H9 (cell line): Measurements from ENCODE around the gene SKP2. TPM values are rescaled to one million over a fixed set of nuclear protein-coding genes. Genes with fewer than 3 reads are reported as not detected.

ENCODE experiments used
- DNase-seq: peaks from one replicate; pipeline ENCODE4 v3.0.0-alpha.2; 2017
- H2AFZ ChIP-seq: one replicate; pipeline ENCODE4 v1.6.1; 2013; ENCODE audit warnings: mild to moderate bottlenecking, low read length, control low read depth, moderate library complexity
- H2AK5ac ChIP-seq: 2 replicates; pipeline ENCODE4 v1.6.1; 2013; ENCODE audit warnings: low read length, control low read depth, mixed read lengths; ENCODE audit not compliant: insufficient read length
- H2BK120ac ChIP-seq: one replicate; pipeline ENCODE4 v1.6.1; 2013; ENCODE audit warnings: low read depth, mild to moderate bottlenecking, low read length, control low read depth, inconsistent platforms; ENCODE audit not compliant: poor library complexity, severe bottlenecking
- H2BK12ac ChIP-seq: 2 replicates; pipeline ENCODE4 v1.6.1; 2013; ENCODE audit warnings: low read length, control low read depth, mixed read lengths, low read depth; ENCODE audit not compliant: insufficient read length
- H2BK15ac ChIP-seq: 2 replicates; pipeline ENCODE4 v1.6.1; 2013; ENCODE audit warnings: low read depth, low read length, control low read depth
- H2BK20ac ChIP-seq: one replicate; pipeline ENCODE4 v1.6.1; 2013; ENCODE audit warnings: low read depth, mild to moderate bottlenecking, low read length, control low read depth, inconsistent platforms; ENCODE audit not compliant: poor library complexity, severe bottlenecking
- H2BK5ac ChIP-seq: 2 replicates; pipeline ENCODE4 v1.6.1; 2013; ENCODE audit warnings: low read length, control low read depth, mixed read lengths; ENCODE audit not compliant: insufficient read length
- H3K14ac ChIP-seq: 2 replicates; pipeline ENCODE4 v1.6.1; 2013; ENCODE audit warnings: low read length, control low read depth; ENCODE audit not compliant: insufficient read depth
- H3K18ac ChIP-seq: 2 replicates; pipeline ENCODE4 v1.6.1; 2013; ENCODE audit warnings: low read depth, mild to moderate bottlenecking, mixed read lengths, low read length, control low read depth; ENCODE audit not compliant: insufficient read length
- H3K23ac ChIP-seq: 2 replicates; pipeline ENCODE4 v1.6.1; 2013; ENCODE audit warnings: low read length, control low read depth, mixed read lengths, low read depth; ENCODE audit not compliant: insufficient read length
- H3K23me2 ChIP-seq: 2 replicates; pipeline ENCODE4 v1.6.1; 2013; ENCODE audit warnings: low read depth, mild to moderate bottlenecking, mixed read lengths, low read length, control low read depth; ENCODE audit not compliant: insufficient read length, poor library complexity, severe bottlenecking
- H3K27ac ChIP-seq: 2 replicates; pipeline ENCODE4 v1.5.1; 2013; ENCODE audit warnings: low read length, control low read depth, mixed read lengths, low read depth; ENCODE audit not compliant: insufficient read length
- H3K27me3 ChIP-seq: 2 replicates; pipeline ENCODE4 v1.6.1; 2013; ENCODE audit warnings: low read length, control low read depth, inconsistent platforms; ENCODE audit not compliant: insufficient read depth
- H3K4ac ChIP-seq: 2 replicates; pipeline ENCODE4 v1.6.1; 2013; ENCODE audit warnings: low read depth, mild to moderate bottlenecking, control low read depth, inconsistent platforms, low read length, moderate library complexity
- H3K4me1 ChIP-seq: 2 replicates; pipeline ENCODE4 v1.6.1; 2013; ENCODE audit warnings: low read length, control low read depth, inconsistent platforms; ENCODE audit not compliant: insufficient read depth
- H3K4me2 ChIP-seq: 2 replicates; pipeline ENCODE4 v1.6.1; 2013; ENCODE audit warnings: low read length, control low read depth, mixed read lengths; ENCODE audit not compliant: insufficient read length, insufficient read depth
- H3K56ac ChIP-seq: 2 replicates; pipeline ENCODE4 v1.6.1; 2013; ENCODE audit warnings: low read depth, mild to moderate bottlenecking, mixed read lengths, low read length, control low read depth; ENCODE audit not compliant: insufficient read length
- H3K79me1 ChIP-seq: 2 replicates; pipeline ENCODE4 v1.6.1; 2013; ENCODE audit warnings: low read depth, mild to moderate bottlenecking, moderate library complexity, low read length, control low read depth, inconsistent platforms; ENCODE audit not compliant: insufficient read depth, poor library complexity, severe bottlenecking
- H3K79me2 ChIP-seq: 2 replicates; pipeline ENCODE4 v1.6.1; 2013; ENCODE audit warnings: low read length, control low read depth, inconsistent platforms; ENCODE audit not compliant: insufficient read depth
- H3K9ac ChIP-seq: 2 replicates; pipeline ENCODE4 v1.6.1; 2013; ENCODE audit warnings: low read length, control low read depth, mixed read lengths; ENCODE audit not compliant: insufficient read length; ENCODE audit errors: extremely low read depth
- H3K9me3 ChIP-seq: one replicate; pipeline ENCODE4 v1.6.1; 2013; ENCODE audit warnings: low read depth, low read length, inconsistent platforms; ENCODE audit not compliant: control insufficient read depth
- H3T11ph ChIP-seq: one replicate; pipeline ENCODE4 v1.6.1; 2013; ENCODE audit warnings: mild to moderate bottlenecking, low read length, control low read depth, inconsistent platforms
- H4K20me1 ChIP-seq: one replicate; pipeline ENCODE4 v1.6.1; 2013; ENCODE audit not compliant: control insufficient read depth, insufficient read length, insufficient read depth
- H4K5ac ChIP-seq: 2 replicates; pipeline ENCODE4 v1.6.1; 2013; ENCODE audit warnings: low read depth, mild to moderate bottlenecking, mixed read lengths, low read length, control low read depth; ENCODE audit not compliant: insufficient read length
- H4K8ac ChIP-seq: replicated peaks from 2 replicates; pipeline ENCODE4 v1.6.1; 2013; ENCODE audit warnings: low read length, control low read depth, mixed read lengths, low read depth; ENCODE audit not compliant: insufficient read length
- H4K91ac ChIP-seq: 2 replicates; pipeline ENCODE4 v1.6.1; 2013; ENCODE audit warnings: low read depth, mild to moderate bottlenecking, moderate library complexity, mixed read lengths, low read length, control low read depth; ENCODE audit not compliant: insufficient read length
- H3K27ac Mint-ChIP-seq, 3 experiments: 2 replicates in 2 of 3; 3 replicates in 1 of 3; pipeline ENCODE4 v1.8.0; 2020 to 2021; ENCODE audit warnings: mixed read lengths in 3 of 3, mild to moderate bottlenecking in 1 of 3, moderate library complexity in 1 of 3
- H3K27me3 Mint-ChIP-seq: 2 replicates; pipeline ENCODE4 v1.8.0; 2021; ENCODE audit warnings: low read depth, mild to moderate bottlenecking, moderate library complexity, mixed read lengths
- H3K36me3 Mint-ChIP-seq, 3 experiments: 2 replicates in 2 of 3; 3 replicates in 1 of 3; pipeline ENCODE4 v1.8.0; 2020 to 2021; ENCODE audit warnings: low read depth in 3 of 3, mixed read lengths in 3 of 3; ENCODE audit not compliant: insufficient read depth in 1 of 3
- H3K4me1 Mint-ChIP-seq, 2 experiments: 2 replicates each; pipeline ENCODE4 v1.8.0; 2020; ENCODE audit warnings: mixed read lengths in 2 of 2
- H3K4me3 Mint-ChIP-seq, 2 experiments: 2 replicates in 1 of 2; 3 replicates in 1 of 2; pipeline ENCODE4 v1.8.0; 2020 to 2021; ENCODE audit warnings: mild to moderate bottlenecking in 2 of 2, mixed read lengths in 2 of 2, moderate library complexity in 1 of 2
- H3K9me3 Mint-ChIP-seq, 2 experiments: 2 replicates in 1 of 2; 3 replicates in 1 of 2; pipeline ENCODE4 v1.8.0; 2020; ENCODE audit warnings: mild to moderate bottlenecking in 2 of 2, mixed read lengths in 2 of 2, moderate library complexity in 1 of 2
- WGBS: extraction: QIAGEN DNeasy Blood & Tissue Kit; methylation state at CpG from one replicate; pipeline ENCODE4 v1.1.7; 2013; ENCODE audit warnings: missing lambda C conversion rate, low lambda C conversion rate, mixed read lengths; ENCODE audit not compliant: insufficient read length; ENCODE audit errors: extremely low coverage; 5-methylcytosine and 5-hydroxymethylcytosine counted together
- total RNA-seq: library from RNA; stranded (reverse); gene quantifications from 2 replicates; pipeline ENCODE4 v1.2.1, GENCODE V29; 2021
- TF ChIP-seq, protein P1 (sequence below): fragments of 200-600 bp; sonication (generic); conservative IDR thresholded peaks from 3 replicates; pipeline ENCODE4 v1.8.0; 2021; ENCODE audit warnings: antibody characterized with exemption, mild to moderate bottlenecking

Gene SKP2
- total RNA-seq, 1 experiment from 2014 or later, result 103 TPM

DNA sequence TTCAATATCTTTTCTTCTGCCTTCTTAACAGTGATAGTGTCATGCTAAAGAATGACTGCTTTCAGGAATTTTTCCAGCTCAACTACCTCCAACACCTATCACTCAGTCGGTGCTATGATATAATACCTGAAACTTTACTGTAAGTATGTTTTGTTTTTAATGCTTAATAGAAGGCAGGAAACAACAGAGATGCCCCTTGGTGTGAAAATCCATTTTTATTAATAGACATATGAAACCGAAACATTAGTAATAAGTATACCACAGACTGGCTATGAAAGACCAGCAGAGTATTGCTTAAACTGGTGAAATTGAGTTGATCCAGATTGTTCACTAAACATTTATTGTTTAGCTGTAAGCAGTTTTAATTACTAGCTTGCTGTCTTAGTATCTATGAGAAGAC, 25.2 kb downstream of the SKP2 start:
- no peak overlapping the region for H2BK12ac ChIP-seq
- H3K4ac ChIP-seq, result no peak overlapping the region
- H3K9ac ChIP-seq, result no peak overlapping the region
- no peak overlapping the region for H2BK20ac ChIP-seq
- no peak overlapping the region for H3K27ac Mint-ChIP-seq
- no peaks in the 10 kb centered on the region for H3K4me1 Mint-ChIP-seq
- H2BK120ac ChIP-seq, result no peak overlapping the region
- H4K5ac ChIP-seq, result no peak overlapping the region
- no CpG with 5 or more reads among the region's 2 CpGs for WGBS
- no peak overlapping the region for H2AFZ ChIP-seq
- H3T11ph ChIP-seq, result no peak overlapping the region
- no peak for DNase-seq
- H4K8ac ChIP-seq, result no peak overlapping the region
- H2AK5ac ChIP-seq, result no peak overlapping the region
- H2BK15ac ChIP-seq, result no peak overlapping the region
- no peaks in the 10 kb centered on the region for H3K79me1 ChIP-seq
- H3K27me3 Mint-ChIP-seq, result no peaks in the 10 kb centered on the region
- H4K20me1 ChIP-seq, result no peaks in the 10 kb centered on the region
- no peak overlapping the region for H3K18ac ChIP-seq
- no peaks in the 10 kb centered on the region for H3K9me3 ChIP-seq
- H3K79me2 ChIP-seq, result no peaks in the 10 kb centered on the region
- H3K4me3 Mint-ChIP-seq, result no peak overlapping the region
- H3K36me3 Mint-ChIP-seq, result peaks cover 33 to 88% (median 80%) of the 10 kb centered on the region in 3 experiments
- H3K23me2 ChIP-seq, result no peaks in the 10 kb centered on the region
- no peak overlapping the region for H2BK5ac ChIP-seq
- no peak overlapping the region for H3K4me2 ChIP-seq
- H3K14ac ChIP-seq, result no peak overlapping the region
- H3K9me3 Mint-ChIP-seq, result no peaks in the 10 kb centered on the region
- no peak overlapping the region for H3K23ac ChIP-seq
- no peaks in the 10 kb centered on the region for H3K27me3 ChIP-seq
- no peak overlapping the region for H4K91ac ChIP-seq
- TF ChIP-seq, protein P1, sequence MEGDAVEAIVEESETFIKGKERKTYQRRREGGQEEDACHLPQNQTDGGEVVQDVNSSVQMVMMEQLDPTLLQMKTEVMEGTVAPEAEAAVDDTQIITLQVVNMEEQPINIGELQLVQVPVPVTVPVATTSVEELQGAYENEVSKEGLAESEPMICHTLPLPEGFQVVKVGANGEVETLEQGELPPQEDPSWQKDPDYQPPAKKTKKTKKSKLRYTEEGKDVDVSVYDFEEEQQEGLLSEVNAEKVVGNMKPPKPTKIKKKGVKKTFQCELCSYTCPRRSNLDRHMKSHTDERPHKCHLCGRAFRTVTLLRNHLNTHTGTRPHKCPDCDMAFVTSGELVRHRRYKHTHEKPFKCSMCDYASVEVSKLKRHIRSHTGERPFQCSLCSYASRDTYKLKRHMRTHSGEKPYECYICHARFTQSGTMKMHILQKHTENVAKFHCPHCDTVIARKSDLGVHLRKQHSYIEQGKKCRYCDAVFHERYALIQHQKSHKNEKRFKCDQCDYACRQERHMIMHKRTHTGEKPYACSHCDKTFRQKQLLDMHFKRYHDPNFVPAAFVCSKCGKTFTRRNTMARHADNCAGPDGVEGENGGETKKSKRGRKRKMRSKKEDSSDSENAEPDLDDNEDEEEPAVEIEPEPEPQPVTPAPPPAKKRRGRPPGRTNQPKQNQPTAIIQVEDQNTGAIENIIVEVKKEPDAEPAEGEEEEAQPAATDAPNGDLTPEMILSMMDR, result no peak
- no peaks in the 10 kb centered on the region for H3K4me1 ChIP-seq
- no peak overlapping the region for H3K56ac ChIP-seq
- H3K27ac ChIP-seq, result no peak overlapping the region
